ENCODE data around the gene KRT9.

KRT9 gene

GRCh38 chr17:41534899-41535546, 36.8 kb downstream of the KRT9 start:
- H3K4me3 Mint-ChIP-seq, result no peak overlapping the region
- no peaks in the 10 kb centered on the region for H3K36me3 Mint-ChIP-seq (ENCODE audit: insufficient read depth)
- no peaks in the 10 kb centered on the region for H3K4me1 Mint-ChIP-seq
- no peak overlapping the region for H3K27ac Mint-ChIP-seq (ENCODE audit: low read depth)
- H3K9me3 Mint-ChIP-seq, result no peaks in the 10 kb centered on the region
- ATAC-seq (replicated peaks; ENCODE audit: extremely low read depth, poor library complexity, severe bottlenecking) (no peak), DNase-seq (ENCODE audit: low spot score in 2 of 2) (no peak)
- H3K27me3 Mint-ChIP-seq, result peaks cover 73% of the 10 kb centered on the region

GRCh38 chr17:41533613-41534012, 38.2 kb downstream of the KRT9 start:
- Mint-ChIP-seq H3K27ac (ENCODE audit: low read depth) (no peak overlapping the region), H3K4me3 (no peak overlapping the region), H3K9me3 (no peaks in the 10 kb centered on the region), H3K36me3 (ENCODE audit: insufficient read depth) (no peaks in the 10 kb centered on the region), H3K27me3 (peaks cover 87% of the 10 kb centered on the region), H3K4me1 (peaks cover 8% of the 10 kb centered on the region)
- ATAC-seq (replicated peaks; ENCODE audit: extremely low read depth, poor library complexity, severe bottlenecking), result no peak
- no peak for DNase-seq (ENCODE audit: low spot score in 2 of 2)

GRCh38 chr17:41532947-41533570, 38.8 kb downstream of the KRT9 start:
- DNase-seq (ENCODE audit: low spot score in 2 of 2) (no peak), ATAC-seq (replicated peaks; ENCODE audit: extremely low read depth, poor library complexity, severe bottlenecking) (no peak)
- Mint-ChIP-seq H3K27me3 (peaks cover 92% of the 10 kb centered on the region), H3K27ac (ENCODE audit: low read depth) (no peak overlapping the region), H3K36me3 (ENCODE audit: insufficient read depth) (no peaks in the 10 kb centered on the region), H3K4me3 (no peak overlapping the region), H3K9me3 (no peaks in the 10 kb centered on the region), H3K4me1 (peaks cover 13% of the 10 kb centered on the region)

GRCh38 chr17:41531993-41532392, 39.9 kb downstream of the KRT9 start:
- H3K9me3 Mint-ChIP-seq, result no peaks in the 10 kb centered on the region
- peaks cover 95% of the 10 kb centered on the region for H3K27me3 Mint-ChIP-seq
- no peak overlapping the region for H3K4me3 Mint-ChIP-seq
- no peaks in the 10 kb centered on the region for H3K36me3 Mint-ChIP-seq (ENCODE audit: insufficient read depth)
- H3K27ac Mint-ChIP-seq (ENCODE audit: low read depth), result no peak overlapping the region
- H3K4me1 Mint-ChIP-seq, result peaks cover 14% of the 10 kb centered on the region
- ATAC-seq (replicated peaks; ENCODE audit: extremely low read depth, poor library complexity, severe bottlenecking) (no peak), DNase-seq (ENCODE audit: low spot score in 2 of 2) (no peak)

GRCh38 chr17:41530062-41531048, 41.5 kb downstream of the KRT9 start:
- Mint-ChIP-seq H3K27ac (ENCODE audit: low read depth) (no peak overlapping the region), H3K36me3 (ENCODE audit: insufficient read depth) (no peaks in the 10 kb centered on the region), H3K4me3 (no peak overlapping the region), H3K9me3 (no peaks in the 10 kb centered on the region), H3K4me1 (peaks cover 14% of the 10 kb centered on the region), H3K27me3 (peaks cover 97% of the 10 kb centered on the region)
- ATAC-seq (replicated peaks; ENCODE audit: extremely low read depth, poor library complexity, severe bottlenecking), result no peak
- DNase-seq (ENCODE audit: low spot score in 2 of 2), result no peak

- ATAC-seq (replicated peaks; ENCODE audit: extremely low read depth, poor library complexity, severe bottlenecking) (no peak), DNase-seq (ENCODE audit: low spot score in 2 of 2) (no peak)
- Mint-ChIP-seq H3K27ac (ENCODE audit: low read depth) (no peak overlapping the region), H3K4me3 (peak overlapping the region; percentile 27), H3K4me1 (peaks cover 14% of the 10 kb centered on the region), H3K9me3 (no peaks in the 10 kb centered on the region), H3K27me3 (peaks cover 94% of the 10 kb centered on the region), H3K36me3 (ENCODE audit: insufficient read depth) (no peaks in the 10 kb centered on the region)
These were observed 42.4 kb downstream of the KRT9 start for GRCh38 chr17:41529491-41529915.

- H3K9me3 Mint-ChIP-seq, result no peaks in the 10 kb centered on the region
- no peak overlapping the region for H3K27ac Mint-ChIP-seq (ENCODE audit: low read depth)
- ATAC-seq (replicated peaks; ENCODE audit: extremely low read depth, poor library complexity, severe bottlenecking) (no peak), DNase-seq (ENCODE audit: low spot score in 2 of 2) (no peak)
- peak overlapping the region; percentile 27 for H3K4me3 Mint-ChIP-seq
- peaks cover 14% of the 10 kb centered on the region for H3K4me1 Mint-ChIP-seq
- peaks cover 93% of the 10 kb centered on the region for H3K27me3 Mint-ChIP-seq
- no peaks in the 10 kb centered on the region for H3K36me3 Mint-ChIP-seq (ENCODE audit: insufficient read depth)
These were observed 42.9 kb downstream of the KRT9 start for GRCh38 chr17:41528959-41529353.

- no peaks in the 10 kb centered on the region for H3K36me3 Mint-ChIP-seq (ENCODE audit: insufficient read depth)
- H3K4me1 Mint-ChIP-seq, result peaks cover 14% of the 10 kb centered on the region
- peaks cover 84% of the 10 kb centered on the region for H3K27me3 Mint-ChIP-seq
- no peaks in the 10 kb centered on the region for H3K9me3 Mint-ChIP-seq
- DNase-seq (ENCODE audit: low spot score in 2 of 2), result no peak
- H3K4me3 Mint-ChIP-seq, result peak overlapping the region; percentile 51
- ATAC-seq (replicated peaks; ENCODE audit: extremely low read depth, poor library complexity, severe bottlenecking), result no peak
- no peak overlapping the region for H3K27ac Mint-ChIP-seq (ENCODE audit: low read depth)
These were observed 44.5 kb downstream of the KRT9 start for GRCh38 chr17:41527063-41528023.

- no peak overlapping the region for H3K4me3 Mint-ChIP-seq
- no peak overlapping the region for H3K27ac Mint-ChIP-seq (ENCODE audit: low read depth)
- no peaks in the 10 kb centered on the region for H3K36me3 Mint-ChIP-seq (ENCODE audit: insufficient read depth)
- DNase-seq (ENCODE audit: low spot score in 2 of 2), result no peak
- no peaks in the 10 kb centered on the region for H3K9me3 Mint-ChIP-seq
- peaks cover 12% of the 10 kb centered on the region for H3K4me1 Mint-ChIP-seq
- ATAC-seq (replicated peaks; ENCODE audit: extremely low read depth, poor library complexity, severe bottlenecking), result no peak
- H3K27me3 Mint-ChIP-seq, result peaks cover 59% of the 10 kb centered on the region
These were observed 47.6 kb downstream of the KRT9 start for GRCh38 chr17:41524261-41524660.

GRCh38 chr17:41523787-41524186, 48.1 kb downstream of the KRT9 start:
- DNase-seq (ENCODE audit: low spot score in 2 of 2) (no peak), ATAC-seq (replicated peaks; ENCODE audit: extremely low read depth, poor library complexity, severe bottlenecking) (no peak)
- Mint-ChIP-seq H3K27ac (ENCODE audit: low read depth) (no peak overlapping the region), H3K27me3 (peaks cover 59% of the 10 kb centered on the region), H3K4me3 (no peak overlapping the region), H3K9me3 (no peaks in the 10 kb centered on the region), H3K36me3 (ENCODE audit: insufficient read depth) (no peaks in the 10 kb centered on the region), H3K4me1 (peaks cover 7% of the 10 kb centered on the region)

GRCh38 chr17:41523225-41523593, 48.6 kb downstream of the KRT9 start:
- Mint-ChIP-seq H3K4me3 (no peak overlapping the region), H3K9me3 (no peaks in the 10 kb centered on the region), H3K4me1 (peaks cover 2% of the 10 kb centered on the region), H3K27me3 (peaks cover 59% of the 10 kb centered on the region), H3K27ac (ENCODE audit: low read depth) (no peak overlapping the region), H3K36me3 (ENCODE audit: insufficient read depth) (no peaks in the 10 kb centered on the region)
- ATAC-seq (replicated peaks; ENCODE audit: extremely low read depth, poor library complexity, severe bottlenecking) (no peak), DNase-seq (ENCODE audit: low spot score in 2 of 2) (no peak)
